ENCODE data around the gene LHX1. TPM values are rescaled to one million over a fixed set of nuclear protein-coding genes. Genes with fewer than 3 reads are reported as not detected.

Gene LHX1
- total and polyA plus RNA-seq, 2 of the 8 experiments (the other 6 are each of a cell fraction or from before 2014, with no cell fraction given), result 0.26 to 0.93 TPM

- Histone ChIP-seq H3K4ac (replicated peaks; ENCODE audit: insufficient read length, low read depth, low read length) (no peak overlapping the region), H2AK5ac (ENCODE audit: low read depth, low read length) (no peak overlapping the region), H3K79me1 (ENCODE audit: low read depth, low read length) (no peaks in the 10 kb centered on the region), H2BK120ac (replicated peaks; ENCODE audit: low read depth, low read length) (no peak overlapping the region), H2BK20ac (ENCODE audit: low read length) (no peak overlapping the region), H3K9ac (replicated peaks in 1 of 4; ENCODE audit: extremely low read depth in 1 of 4, low read depth in 3 of 4, low read length in 3 of 4) (no peak overlapping the region), H3K4me2 (ENCODE audit: insufficient read depth in 1 of 2, low read depth in 2 of 2, low read length in 2 of 2) (no peak overlapping the region), H3K27me3 (replicated peaks in 1 of 4; ENCODE audit: control insufficient read depth in 3 of 4, extremely low read depth in 1 of 4, insufficient read depth in 3 of 4, low read length in 3 of 4) (peaks cover 0 to 3% (median 0%) of the 10 kb centered on the region in 4 experiments; a peak in 1 of 7 replicates), H3K23ac (ENCODE audit: insufficient read length) (no peak overlapping the region), H4K8ac (ENCODE audit: extremely low read depth, insufficient read depth, low read length) (no peak overlapping the region; the same call in 1 of the 2 replicates), H2BK12ac (ENCODE audit: low read depth, low read length) (no peak overlapping the region), H3K27ac (ENCODE audit: low read depth, low read length) (no peak overlapping the region), H3K4me3 (ENCODE audit: extremely low read depth in 1 of 4, insufficient read depth in 2 of 4, low read depth in 3 of 4, low read length in 4 of 4) (no peak overlapping the region), H3K4me1 (replicated peaks in 1 of 4; ENCODE audit: control insufficient read depth in 3 of 4, insufficient read depth in 4 of 4, low read length in 3 of 4) (peaks cover 0 to 15% (median 5%) of the 10 kb centered on the region in 4 experiments; a peak in 3 of 7 replicates), H3K14ac (ENCODE audit: insufficient read length) (no peak overlapping the region), H2BK5ac (ENCODE audit: low read depth, low read length) (no peak overlapping the region), H4K5ac (ENCODE audit: insufficient read length, low read depth, low read length) (no peak overlapping the region), H2BK15ac (ENCODE audit: low read length) (peak overlapping the region; percentile 77; the same call in 1 of the 2 replicates), H4K91ac (replicated peaks; ENCODE audit: insufficient read length, low read length) (no peak overlapping the region), H3K79me2 (ENCODE audit: control insufficient read depth in 1 of 2, insufficient read depth in 2 of 2, low read length in 2 of 2) (no peaks in the 10 kb centered on the region), H4K20me1 (replicated peaks in 1 of 2; ENCODE audit: control insufficient read depth in 1 of 2, insufficient read depth in 2 of 2, low read length in 2 of 2) (no peaks in the 10 kb centered on the region), H2AFZ (ENCODE audit: low read length) (no peak overlapping the region), H3K9me3 (ENCODE audit: insufficient read depth in 2 of 2, low read depth in 1 of 2, low read length in 1 of 2) (no peaks in the 10 kb centered on the region), H3K18ac (ENCODE audit: extremely low read depth, low read length) (no peak overlapping the region; the same call in 1 of the 2 replicates), H3K36me3 (ENCODE audit: control insufficient read depth in 2 of 4, insufficient read depth in 4 of 4, low read length in 3 of 4) (no peaks in the 10 kb centered on the region), H3K56ac (replicated peaks; ENCODE audit: insufficient read length, low read depth, low read length) (no peak overlapping the region), H3K23me2 (ENCODE audit: low read depth, low read length) (no peaks in the 10 kb centered on the region)
- POLR2A ChIA-PET (ENCODE audit: partially characterized antibody), result interaction anchor here (1.0 kb wide), 1 partner anchor 44 kb away, joined by 3 read pairs; no protein-coding TSS in a partner anchor
- 84% methylated on average over 7 of the region's 7 CpGs; no CpG with 5 or more reads in 1 of the 2 experiments for WGBS, 2 experiments (ENCODE audit: extremely low coverage in 1 of 2, insufficient coverage in 1 of 2, insufficient read length in 1 of 2, insufficient replicate concordance in 2 of 2, low coverage in 1 of 2, low lambda C conversion rate in 2 of 2, missing lambda C conversion rate in 1 of 2)
- no peak for DNase-seq (ENCODE audit: low read depth in 1 of 2, low spot score in 2 of 2)
- TF ChIP-seq CTCF (IDR thresholded peaks at IDR 0.05; ENCODE audit: control extremely low read depth in 1 of 3, insufficient read depth in 1 of 3, low read depth in 1 of 3, low read length in 3 of 3), result peak; percentile 13 to 34 (median 15)
- TF ChIP-seq RAD21 (IDR thresholded peaks at IDR 0.05 in 1 of 2, conservative IDR thresholded peaks at IDR 0.05 in 1 of 2; ENCODE audit: low read depth in 2 of 2, low read length in 2 of 2), result peak; percentile 23 to 44; a peak in 3 of 4 replicates
- TF ChIP-seq TAF7 (optimal IDR thresholded peaks at IDR 0.05; ENCODE audit: borderline replicate concordance, low read depth, low read length), result no peak
- no peak for FAIRE-seq
- CTCF ChIA-PET (ENCODE audit: partially characterized antibody), result interaction anchor here (0.6 to 1.6 kb wide), 5 partner anchors 10 to 206 kb away, joined by 3 to 4 read pairs (median 3); no protein-coding TSS in a partner anchor
These were observed 45.0 kb upstream of the LHX1 start for GRCh38 chr17:36892112-36892838.

Measured in H1 (cell line).